ENCODE results near the gene MS4A1.
"Not testable (repeated sequence)": the region's sequence is repeated elsewhere in the genome, so short reads cannot be mapped to it uniquely, and the experiment has no call there.

Gene MS4A1

GRCh38 chr11:60455531-60456042, at the start of gene MS4A1:
MS4A1 (plus strand) TSS chr11:60455847; CDS start chr11:60462375, 6,528 bp downstream.
- DNase-seq (ENCODE audit: low spot score), result no peak

GRCh38 chr11:60420015-60420414, 35.6 kb upstream of the MS4A1 start:
- DNase-seq (ENCODE audit: low spot score), result no peak

- no peak for DNase-seq (ENCODE audit: low spot score)
Observed at GRCh38 chr11:60422609-60423008, 33.0 kb upstream of the MS4A1 start.

GRCh38 chr11:60428517-60428916, 27.1 kb upstream of the MS4A1 start:
- no peak for DNase-seq (ENCODE audit: low spot score)

- DNase-seq (ENCODE audit: low spot score), result no peak
Observed at GRCh38 chr11:60429272-60429671, 26.4 kb upstream of the MS4A1 start, which contains the start of gene MS4A5. MS4A5 (plus strand) TSS chr11:60429572; CDS start chr11:60429675, 103 bp downstream.

- DNase-seq (ENCODE audit: low spot score), result no peak
Observed at GRCh38 chr11:60431251-60431650, 24.4 kb upstream of the MS4A1 start.

- DNase-seq (ENCODE audit: low spot score), result no peak
Observed at GRCh38 chr11:60433401-60433800, 22.2 kb upstream of the MS4A1 start.

GRCh38 chr11:60447070-60447469, 8.6 kb upstream of the MS4A1 start:
- DNase-seq (ENCODE audit: low spot score), result no peak

GRCh38 chr11:60447846-60448245, 7.8 kb upstream of the MS4A1 start:
- no peak for DNase-seq (ENCODE audit: low spot score)

- not testable (repeated sequence) for DNase-seq (ENCODE audit: low spot score)
Observed at GRCh38 chr11:60451185-60451584, 4.5 kb upstream of the MS4A1 start.

GRCh38 chr11:60454212-60454611, 1.4 kb upstream of the MS4A1 start:
- DNase-seq (ENCODE audit: low spot score), result no peak

- DNase-seq (ENCODE audit: low spot score), result no peak
Observed at GRCh38 chr11:60457576-60457975, 1.9 kb downstream of the MS4A1 start.

- no peak for DNase-seq (ENCODE audit: low spot score)
Observed at GRCh38 chr11:60459345-60459744, 3.7 kb downstream of the MS4A1 start.

GRCh38 chr11:60468829-60469228, 13.2 kb downstream of the MS4A1 start:
- no peak for DNase-seq (ENCODE audit: low spot score)

- DNase-seq (ENCODE audit: low spot score), result no peak
Observed at GRCh38 chr11:60469723-60470122, 14.1 kb downstream of the MS4A1 start.

- DNase-seq (ENCODE audit: low spot score), result no peak
Observed at GRCh38 chr11:60477035-60477445, 21.4 kb downstream of the MS4A1 start.

- no peak for DNase-seq (ENCODE audit: low spot score)
Observed at GRCh38 chr11:60482361-60482760, 26.7 kb downstream of the MS4A1 start.

- peak; percentile 53 for DNase-seq (ENCODE audit: low spot score)
Observed at GRCh38 chr11:60485987-60486386, 30.3 kb downstream of the MS4A1 start.

GRCh38 chr11:60492488-60493009, 36.9 kb downstream of the MS4A1 start, which contains the start of gene MS4A12:
MS4A12 (plus strand) TSS chr11:60492778; CDS start chr11:60497319, 4,541 bp downstream.
- no peak for DNase-seq (ENCODE audit: low spot score)

GRCh38 chr11:60493454-60493853, 37.8 kb downstream of the MS4A1 start:
- no peak for DNase-seq (ENCODE audit: low spot score)

- DNase-seq (ENCODE audit: low spot score), result no peak
Observed at GRCh38 chr11:60498399-60498798, 42.8 kb downstream of the MS4A1 start.

- DNase-seq (ENCODE audit: low spot score), result no peak
Observed at GRCh38 chr11:60498853-60499252, 43.2 kb downstream of the MS4A1 start.

- DNase-seq (ENCODE audit: low spot score), result no peak
Observed at GRCh38 chr11:60500276-60500910, 44.7 kb downstream of the MS4A1 start.

All from ecto neural progenitor cell (in vitro differentiated cells).